Measurements from ENCODE around the gene FRMD4A.

GRCh38 chr10:13634207-13634606 lies 696.5 kb downstream of the FRMD4A start:
- no peak for TF ChIP-seq POLR2A (IDR thresholded peaks at IDR 0.05)
- TF ChIP-seq POLR2AphosphoS5 (IDR thresholded peaks at IDR 0.05), result peak in 2 of 4 donors; percentile 10 to 31
